ENCODE results near the gene FAM187B.

FAM187B gene
- long read RNA-seq, donor 1: 0 reads
- long read RNA-seq, donor 2: 0 reads
- long read RNA-seq, donor 3: 0 reads
- long read RNA-seq, donor 4: 0 reads
- long read RNA-seq, donor 5, partial matches to known transcripts: 190 of 190 reads
- long read RNA-seq, donor 5, other reads (novel, unspliced or antisense): 0 of 190 reads
- long read RNA-seq, donor 6: 0 reads
- long read RNA-seq, donor 7: 0 reads
- long read RNA-seq, donor 8: 0 reads

GRCh38 chr19:35228177-35228930 lies at the start of gene FAM187B:
TSS of gene FAM187B (minus strand) at chr19:35228739. CDS start at chr19:35228680, 59 bp downstream.
- DNase-seq: no peak

GRCh38 chr19:35276706-35277281 lies 48.3 kb upstream of the FAM187B start:
- DNase-seq: no peak

- DNase-seq: no peak
Observed at GRCh38 chr19:35274323-35274722, 45.8 kb upstream of the FAM187B start.

GRCh38 chr19:35273686-35274259 lies 45.2 kb upstream of the FAM187B start:
- no peak for DNase-seq

GRCh38 chr19:35272954-35273649 lies 44.6 kb upstream of the FAM187B start:
- DNase-seq: no peak

GRCh38 chr19:35272122-35272719 lies 43.7 kb upstream of the FAM187B start:
- no peak for DNase-seq

- no peak for DNase-seq
Observed at GRCh38 chr19:35271546-35271945, 43.0 kb upstream of the FAM187B start.

- DNase-seq: no peak
Observed at GRCh38 chr19:35270381-35270811, 41.9 kb upstream of the FAM187B start.

GRCh38 chr19:35269438-35270117 lies 41.0 kb upstream of the FAM187B start:
- DNase-seq: peak; percentile 89

- DNase-seq: peak; percentile 63
Observed at GRCh38 chr19:35268536-35269437, 40.2 kb upstream of the FAM187B start, which contains the start of gene USF2. TSS of gene USF2 (plus strand) at chr19:35268962. CDS start at chr19:35269102, 140 bp downstream.

GRCh38 chr19:35267818-35268535 lies 39.4 kb upstream of the FAM187B start:
- peak; percentile 89 for DNase-seq

GRCh38 chr19:35267353-35267817 lies 38.8 kb upstream of the FAM187B start:
- DNase-seq: no peak

GRCh38 chr19:35266520-35267352 lies 38.2 kb upstream of the FAM187B start:
- no peak for DNase-seq

- no peak for DNase-seq
Observed at GRCh38 chr19:35265900-35266519, 37.5 kb upstream of the FAM187B start.

- DNase-seq: no peak
Observed at GRCh38 chr19:35265126-35265899, 36.8 kb upstream of the FAM187B start.

GRCh38 chr19:35264268-35265125 lies 36.0 kb upstream of the FAM187B start:
- DNase-seq: no peak
